NCI-H187 treated with DMSO at 0.1 percent for 48 hours (cell line): ENCODE results near the gene FAM135A.
"Not testable (repeated sequence)": the region's sequence is repeated elsewhere in the genome, so short reads cannot be mapped to it uniquely, and the experiment has no call there.

Source experiments
- DNase-seq: peaks from one replicate; lab custom pipeline; 2025; lab: John Stamatoyannopoulos, UW

Gene FAM135A

DNA sequence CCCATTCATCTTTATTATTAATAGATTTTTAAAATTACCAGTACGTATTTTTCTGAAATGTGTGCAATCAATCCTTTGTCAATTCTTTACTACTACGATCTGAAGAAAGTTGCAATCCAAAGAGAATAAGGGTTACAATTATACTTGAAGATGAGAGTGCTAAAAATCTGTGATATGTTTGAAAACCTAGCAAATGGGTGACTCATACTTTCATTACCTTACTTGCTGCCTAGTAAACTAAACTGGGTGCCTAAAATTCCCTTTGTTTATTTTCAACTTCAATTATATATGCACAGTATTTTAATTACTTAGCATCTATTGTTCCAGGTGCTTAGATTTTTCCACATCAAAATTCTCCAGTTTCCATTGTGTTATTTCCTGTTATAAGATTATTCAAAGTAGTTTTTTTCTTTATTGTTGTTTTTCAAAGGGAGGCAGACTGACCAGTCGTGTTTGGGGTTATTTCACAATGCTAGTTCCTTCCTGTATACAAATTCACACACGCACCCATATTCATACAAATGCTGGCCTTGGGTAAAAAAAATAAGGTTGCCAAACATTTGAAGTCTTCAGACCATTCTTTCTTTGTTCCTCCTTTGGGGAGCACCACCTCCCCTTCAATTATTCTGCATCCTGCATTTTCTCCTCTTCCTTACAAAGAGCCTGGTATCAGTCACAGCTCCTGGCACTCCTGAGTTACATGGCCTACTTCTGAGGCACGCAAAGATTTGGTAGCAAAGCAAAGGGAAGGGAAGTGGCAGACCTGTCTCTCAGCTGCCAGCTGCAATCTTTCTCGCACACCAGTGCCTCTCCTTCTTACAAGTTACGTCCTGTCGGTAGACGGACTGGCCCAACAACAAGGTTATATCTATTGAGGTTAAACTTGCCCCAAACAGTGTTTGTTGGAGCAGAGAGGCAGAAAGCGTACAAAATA lies 16.2 kb upstream of the FAM135A start:
- no peak for DNase-seq

DNA sequence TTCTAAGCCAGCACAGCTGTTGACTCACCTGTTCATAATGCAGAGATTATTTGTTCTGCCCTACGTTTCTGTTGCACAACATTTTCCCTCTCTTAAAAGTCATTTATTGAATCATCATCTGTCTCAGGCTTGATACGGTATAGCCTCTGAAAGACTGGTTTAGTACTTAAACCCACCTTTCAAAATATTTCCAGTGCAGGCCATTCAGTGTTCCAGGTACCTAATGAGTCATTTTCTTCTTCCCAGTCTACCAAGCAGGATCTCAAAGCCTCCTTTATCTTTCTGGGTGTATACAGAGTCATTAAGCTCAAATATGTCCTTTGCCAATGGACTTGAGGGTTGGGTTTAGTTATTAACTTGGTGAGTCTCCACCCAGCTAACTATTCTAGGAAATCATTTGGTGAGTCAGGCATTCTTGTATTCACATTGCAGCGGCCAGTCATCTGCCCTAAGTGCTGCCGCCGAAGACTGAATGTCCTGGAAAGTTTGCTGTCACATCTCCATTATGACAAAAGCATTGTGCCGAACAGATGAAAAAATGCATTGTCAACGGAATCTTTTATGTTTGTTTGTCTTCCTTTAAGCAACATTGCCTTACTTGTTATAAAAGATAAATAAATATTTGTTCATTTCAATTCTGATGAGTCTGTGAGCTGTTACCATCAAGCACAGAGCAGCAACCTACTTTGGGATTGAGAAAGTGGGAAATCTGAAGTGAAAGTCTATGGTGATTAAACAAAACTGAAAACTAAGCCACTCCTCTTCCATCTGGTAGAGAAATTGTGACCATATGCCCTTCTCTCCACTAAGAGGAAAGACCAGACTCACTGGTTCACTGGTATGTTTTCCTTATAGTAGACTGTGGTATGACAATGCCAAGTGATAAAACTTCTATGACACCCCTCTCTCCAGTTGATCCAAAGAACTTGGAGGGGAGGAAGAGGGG lies 14.3 kb upstream of the FAM135A start:
- no peak for DNase-seq

DNA sequence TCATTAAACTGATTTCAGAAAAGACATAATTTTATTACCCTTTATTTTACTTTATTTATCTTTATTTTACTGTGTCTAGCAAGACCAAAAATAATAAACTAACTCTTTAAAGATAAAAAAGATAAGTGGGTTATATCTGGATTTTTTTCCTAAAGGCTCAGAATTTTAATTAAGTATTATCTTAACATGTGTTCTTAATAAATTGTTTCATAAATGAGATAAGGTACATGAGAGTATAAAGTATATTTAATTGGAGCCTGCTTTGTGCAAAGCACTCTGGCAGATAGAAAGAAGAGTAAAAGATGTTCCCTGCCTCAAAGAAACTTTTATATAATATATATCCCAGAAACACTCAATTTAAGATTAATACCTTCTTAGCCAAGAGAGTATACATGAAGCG lies 8.7 kb upstream of the FAM135A start:
- no peak for DNase-seq

DNA sequence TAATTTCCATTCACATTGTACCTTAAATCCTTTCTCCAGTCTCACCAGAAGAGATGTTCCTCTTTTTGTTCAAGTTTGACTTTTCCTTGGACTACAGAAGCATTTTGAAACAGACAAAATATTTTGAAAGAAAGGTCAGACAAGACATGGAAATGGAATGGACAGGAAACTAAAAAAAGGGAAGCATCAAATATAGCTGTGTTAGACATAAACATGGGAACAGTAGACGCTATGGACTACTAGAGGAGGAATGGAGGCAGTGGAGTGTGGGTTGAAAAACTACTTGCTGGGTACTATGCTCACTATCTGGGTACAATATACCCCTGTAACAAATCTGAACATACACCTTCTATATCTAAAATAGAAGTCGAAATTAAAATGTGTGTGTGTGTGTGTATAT lies 4.1 kb upstream of the FAM135A start:
- DNase-seq, result no peak

DNA sequence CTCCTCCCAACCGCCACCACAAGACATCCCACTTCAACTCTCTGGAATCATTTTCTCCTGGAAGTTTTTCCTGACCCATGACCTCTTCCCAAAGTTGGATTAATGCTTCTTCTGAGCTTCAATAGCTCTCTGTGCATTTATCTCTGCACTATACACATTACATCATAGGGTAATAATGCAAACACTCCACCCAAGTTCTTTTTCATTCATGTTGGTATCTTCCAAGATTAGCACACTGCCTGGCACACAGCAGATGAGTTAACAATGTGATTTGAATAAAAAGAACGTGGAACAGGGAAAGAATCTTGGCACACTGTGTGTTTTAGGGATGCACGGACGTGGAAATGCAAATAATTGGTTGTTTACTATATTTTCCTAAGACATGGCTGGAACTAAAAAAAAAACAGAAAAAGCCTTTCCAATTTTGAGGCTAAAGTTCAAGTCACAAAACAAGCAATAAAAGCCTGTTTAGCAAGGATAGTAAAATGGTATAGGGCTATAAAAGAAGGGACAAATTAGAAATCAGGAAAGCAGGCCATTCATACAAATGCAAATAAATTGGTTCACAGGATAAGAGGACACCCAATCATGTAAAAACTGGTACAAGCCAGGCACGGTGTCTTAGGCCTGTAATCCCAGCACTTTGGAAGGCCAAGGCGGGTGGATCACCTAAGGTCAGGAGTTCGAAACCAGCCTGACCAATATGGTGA lies 1.6 kb upstream of the FAM135A start:
- no peak for DNase-seq

DNA sequence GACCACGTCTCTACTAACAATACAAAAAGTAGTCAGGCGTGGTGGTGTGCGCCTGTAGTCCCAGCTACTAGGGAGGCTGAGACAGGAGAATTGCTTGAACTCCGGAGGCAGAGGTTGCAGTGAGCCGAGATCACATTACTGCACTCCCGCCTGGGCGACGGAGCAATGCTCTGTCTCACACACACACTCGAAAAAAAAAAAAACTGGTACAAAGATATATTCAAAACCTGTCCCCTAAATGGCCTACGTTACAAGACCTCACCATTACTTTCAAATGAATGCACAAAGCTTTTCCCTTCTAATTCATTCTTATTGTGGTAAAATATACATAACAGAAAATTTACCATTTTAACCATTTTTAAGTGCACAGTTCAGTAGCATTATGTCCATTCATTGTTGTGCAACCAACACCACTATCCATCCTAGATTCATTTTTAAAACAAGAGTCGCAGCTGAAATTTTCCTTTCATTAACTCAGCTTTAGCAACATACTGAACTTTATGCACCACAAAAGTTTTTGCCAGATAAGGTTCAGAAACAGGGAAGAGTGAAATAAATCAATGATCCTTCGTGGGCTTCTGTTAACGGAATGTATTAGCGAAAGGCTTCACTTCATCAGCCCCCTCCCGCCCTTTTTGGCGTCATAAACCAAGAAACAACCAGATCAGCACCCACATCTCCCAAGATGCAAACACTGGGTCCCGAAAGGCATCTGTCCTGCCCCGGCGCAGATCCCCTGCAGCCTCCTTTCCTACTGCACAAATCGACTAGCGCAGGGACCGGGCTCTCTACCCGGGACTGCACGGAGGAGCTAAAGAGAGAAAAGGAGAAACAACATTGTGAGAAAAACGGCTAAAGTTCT lies 825 bp upstream of the FAM135A start:
- DNase-seq, result no peak

DNA sequence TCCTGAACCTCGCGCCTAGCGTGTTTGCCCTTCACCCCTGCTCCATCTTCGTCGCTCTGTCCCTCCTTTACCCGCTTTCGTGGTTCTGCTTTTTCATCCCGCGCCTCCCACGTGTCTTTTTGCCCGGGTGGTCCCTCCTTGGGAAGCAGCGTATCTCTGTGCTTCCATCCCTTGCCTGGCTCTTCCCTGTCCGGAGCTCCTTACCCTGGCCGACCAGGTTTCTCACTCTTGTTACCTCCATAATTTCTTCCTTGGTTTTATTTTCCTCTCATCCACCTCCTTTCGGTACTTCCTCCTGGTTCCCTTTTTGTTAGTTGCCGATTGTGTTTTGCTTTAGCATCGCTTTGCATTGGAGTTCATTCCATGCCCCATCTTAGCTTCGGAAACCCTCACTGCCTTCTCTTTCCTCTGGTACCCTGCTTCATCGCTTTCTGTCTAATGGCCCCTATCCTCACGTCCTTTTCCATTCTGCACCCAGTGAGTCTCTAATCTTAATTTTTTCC lies 735 bp downstream of the FAM135A start:
- no peak for DNase-seq

DNA sequence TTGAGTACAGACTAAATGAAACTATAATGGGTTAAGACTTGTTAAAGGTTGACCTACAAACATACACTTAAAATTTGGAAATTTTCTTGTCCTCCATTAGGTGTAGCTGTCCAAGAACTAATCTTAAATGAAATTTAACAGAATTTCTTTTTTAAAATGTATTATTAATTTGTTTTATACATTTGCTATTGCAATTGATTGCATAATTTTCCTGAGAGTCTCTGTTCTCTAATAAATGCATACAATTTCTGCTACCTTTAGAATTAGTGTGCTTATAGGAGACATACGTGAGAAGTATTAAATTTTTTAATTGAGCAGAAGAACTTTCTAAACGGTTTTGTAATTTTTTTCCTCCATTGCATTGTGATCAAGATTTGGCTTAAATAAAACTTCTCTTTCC lies 1.5 kb downstream of the FAM135A start:
- no peak for DNase-seq

DNA sequence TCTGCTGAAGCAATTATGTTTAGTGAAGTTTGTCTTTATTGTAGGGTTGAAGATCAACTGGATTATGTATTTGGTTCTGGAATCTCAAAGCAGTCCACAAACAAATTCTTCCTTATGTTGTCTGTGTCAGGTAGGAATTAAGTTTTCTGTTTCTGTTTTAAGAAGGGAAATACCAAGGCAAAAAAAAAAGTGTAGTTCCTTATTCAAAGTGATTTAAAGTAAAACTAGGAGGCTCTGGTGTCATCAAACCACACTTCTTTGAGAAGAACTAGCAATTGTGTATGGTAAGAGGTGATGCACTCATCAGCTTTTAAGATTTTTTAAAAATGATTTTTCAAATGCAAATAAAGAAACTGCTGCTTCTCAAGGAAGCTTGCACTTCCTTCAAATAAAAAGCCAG lies 1.9 kb downstream of the FAM135A start:
- no peak for DNase-seq

DNA sequence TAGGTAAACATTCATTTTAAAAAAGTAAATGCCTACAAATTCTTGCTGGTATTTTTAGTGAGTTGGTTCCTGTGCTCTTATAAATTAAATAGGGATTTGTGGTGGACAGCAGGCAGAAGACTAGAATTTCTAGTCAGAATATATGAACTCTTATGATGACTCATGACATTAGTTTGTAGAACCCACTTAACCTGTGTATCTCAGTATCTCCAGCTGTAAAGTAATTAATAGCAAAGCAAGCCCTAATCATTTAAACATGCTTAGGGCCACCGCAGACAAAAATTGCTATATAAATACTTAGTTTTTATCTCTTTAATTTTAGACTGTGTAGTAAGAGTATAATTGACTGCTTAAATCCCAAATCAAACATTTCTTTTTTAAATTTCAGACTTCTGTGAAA lies 2.4 kb downstream of the FAM135A start:
- DNase-seq, result no peak

DNA sequence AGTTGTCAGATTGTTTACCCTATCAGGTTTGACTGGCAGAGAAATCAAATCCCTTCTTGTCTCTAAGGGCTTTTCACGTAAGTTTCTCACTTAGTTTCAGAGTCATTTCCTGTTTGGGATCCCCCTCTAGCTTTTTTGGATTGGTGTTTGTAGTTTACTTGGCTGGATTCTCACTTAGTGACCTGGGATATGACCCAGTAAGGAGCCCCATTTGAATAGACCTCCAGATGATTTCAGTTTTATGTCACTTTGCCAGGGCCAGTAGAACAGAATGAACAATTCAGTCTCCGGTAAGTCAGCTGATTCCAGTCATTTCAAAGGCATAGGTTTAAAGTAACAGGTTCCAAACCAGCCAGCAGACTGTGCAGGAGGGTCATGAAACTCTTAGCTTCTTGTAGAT lies 8.2 kb downstream of the FAM135A start:
- DNase-seq, result no peak

DNA sequence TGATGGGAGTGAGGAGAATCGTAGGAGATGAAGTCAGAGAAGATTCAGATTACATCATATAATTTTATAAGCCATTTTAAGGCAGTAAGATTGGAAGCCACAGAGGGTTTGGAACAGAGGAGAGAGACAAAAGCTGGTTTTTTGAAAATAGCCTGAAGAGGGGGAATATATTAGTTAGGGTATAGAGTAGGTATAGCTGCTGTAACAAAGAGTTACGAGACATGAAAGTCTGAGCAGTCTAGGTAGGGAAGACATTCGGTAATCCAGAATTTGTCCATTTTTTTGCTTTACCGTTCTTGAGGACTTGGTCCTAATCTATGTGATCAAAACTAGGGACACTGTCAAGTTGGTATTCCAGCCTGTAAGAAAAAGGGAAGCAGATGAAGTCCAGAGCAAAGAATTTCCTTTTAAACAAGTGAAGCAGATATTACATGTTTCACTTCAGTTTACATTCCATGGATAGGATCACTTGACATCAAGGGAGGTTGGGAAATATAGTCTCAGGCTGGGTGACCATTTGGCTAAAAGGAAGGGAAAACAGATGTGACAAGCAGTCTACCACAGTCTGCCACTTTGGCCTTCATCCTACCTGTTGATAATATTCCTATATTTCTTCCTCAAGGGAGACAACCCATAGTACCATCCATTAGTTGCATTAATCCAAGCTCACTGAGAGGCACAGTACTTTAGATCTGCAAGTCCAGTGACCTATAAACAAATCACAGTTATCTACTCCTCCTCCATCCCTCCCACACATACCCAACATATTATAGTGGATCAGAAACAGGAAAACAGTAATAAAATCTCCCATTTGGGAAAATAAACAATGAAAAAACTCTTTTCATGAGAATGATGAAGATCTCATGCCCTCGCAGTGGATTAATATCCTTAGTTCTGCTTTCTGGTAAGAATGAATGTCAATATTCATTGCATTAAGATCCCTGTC lies 10.2 kb downstream of the FAM135A start:
- no peak for DNase-seq

DNA sequence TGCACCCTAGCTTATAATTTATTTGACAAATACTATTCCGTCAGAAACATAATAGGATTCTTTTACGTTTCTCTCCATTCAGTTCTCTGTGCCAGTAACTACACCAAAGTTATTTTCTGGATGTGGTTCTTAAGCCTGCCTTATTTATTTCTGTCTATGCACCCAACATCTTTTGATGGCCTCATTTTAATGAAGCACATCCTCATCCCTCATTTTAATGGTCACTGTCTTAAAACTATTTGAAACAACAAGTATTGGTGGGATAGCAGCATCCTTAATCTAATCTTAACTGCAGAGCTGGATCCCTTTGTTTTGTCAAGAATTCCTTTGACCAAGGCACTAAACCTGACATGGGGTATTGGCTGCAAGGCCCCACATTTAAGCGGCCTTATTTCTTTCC lies 11.0 kb downstream of the FAM135A start:
- no peak for DNase-seq

DNA sequence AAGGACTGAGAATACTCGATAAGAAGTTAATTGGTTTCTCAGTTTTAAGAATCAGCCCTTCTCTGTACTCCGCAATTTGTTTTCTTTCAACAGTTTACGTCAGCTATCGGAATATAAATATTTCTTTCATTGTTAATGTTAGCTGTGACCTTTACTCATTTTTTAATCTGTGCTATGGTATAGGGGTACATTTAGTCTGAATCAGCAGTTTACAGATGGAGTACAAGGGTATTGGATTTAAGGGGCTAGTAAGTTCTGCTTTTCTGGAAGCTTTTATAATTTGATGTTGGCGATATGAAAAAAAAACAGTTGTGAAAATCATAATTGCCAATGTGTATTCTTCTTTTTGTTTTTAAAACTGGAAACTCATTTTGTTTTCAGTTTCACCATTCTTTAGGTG lies 23.0 kb downstream of the FAM135A start:
- no peak for DNase-seq

DNA sequence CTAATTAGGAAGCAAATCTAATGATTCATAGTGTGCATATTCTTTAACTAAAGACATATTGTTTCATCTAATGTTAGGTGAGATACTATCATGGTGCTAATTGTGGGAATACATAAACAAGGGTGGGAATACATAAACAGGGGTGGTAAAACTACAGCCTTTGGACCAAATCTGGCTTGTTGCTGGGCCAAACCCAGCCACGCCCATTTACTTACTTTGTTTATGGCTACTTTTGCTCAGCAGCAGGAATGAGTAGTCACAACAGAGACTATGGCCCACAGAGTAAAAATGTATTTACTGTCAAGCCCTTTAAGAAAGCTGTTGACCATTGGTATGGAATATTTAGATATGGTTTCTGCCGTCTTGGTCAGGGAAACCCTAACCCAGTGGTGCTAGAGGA lies 31.7 kb downstream of the FAM135A start:
- DNase-seq, result no peak

DNA sequence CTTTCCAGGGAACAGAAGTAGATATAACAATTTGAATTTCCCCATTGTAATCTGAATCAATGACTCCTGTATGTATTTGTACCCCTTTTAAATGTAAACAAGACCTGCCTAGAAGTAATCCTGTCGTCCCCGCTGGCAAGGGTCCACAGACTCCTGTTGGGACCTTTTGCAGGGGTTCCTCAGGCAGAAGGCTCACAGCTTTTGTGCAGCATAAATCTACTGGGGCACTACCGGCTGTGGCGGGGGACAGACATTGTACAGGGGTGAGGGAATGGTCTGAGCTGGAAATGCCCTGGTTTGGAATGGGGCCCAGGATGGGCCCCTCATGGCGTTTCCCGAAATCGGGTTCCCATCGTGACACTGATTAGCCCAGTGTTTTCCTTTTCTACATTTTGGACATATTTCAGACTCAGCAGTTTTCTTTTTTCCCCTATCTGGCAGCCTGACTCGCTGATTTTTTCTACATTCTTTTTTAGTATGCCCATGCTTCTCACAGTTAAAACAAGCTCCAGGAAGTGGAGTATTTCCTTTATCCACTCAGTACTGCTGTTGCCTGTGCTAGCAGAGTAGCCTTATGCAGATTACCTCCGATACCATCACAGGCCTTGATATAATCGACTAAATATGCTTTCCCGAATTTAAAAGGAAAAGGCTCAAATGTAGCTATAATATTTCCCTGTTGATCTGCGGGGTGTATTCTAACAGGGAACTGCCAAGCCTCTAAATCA lies 34.2 kb downstream of the FAM135A start:
- not testable (repeated sequence) for DNase-seq

DNA sequence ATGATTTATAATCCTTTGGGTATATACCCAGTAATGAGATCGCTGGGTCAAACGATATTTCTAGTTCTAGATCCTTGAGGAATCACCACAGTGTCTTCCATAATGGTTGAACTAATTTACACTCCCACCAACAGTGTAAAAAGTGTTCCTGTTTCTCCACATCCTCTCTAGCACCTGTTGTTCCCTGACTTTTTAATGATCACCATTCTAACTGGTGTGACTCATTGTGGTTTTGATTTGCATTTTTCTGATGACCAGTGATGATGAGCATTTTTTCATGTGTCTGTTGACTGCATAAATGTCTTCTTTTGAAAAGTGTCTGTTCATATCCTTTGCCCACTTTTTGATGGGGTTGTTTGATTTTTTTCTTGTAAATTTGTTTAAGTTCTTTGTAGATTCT lies 40.6 kb downstream of the FAM135A start:
- not testable (repeated sequence) for DNase-seq

DNA sequence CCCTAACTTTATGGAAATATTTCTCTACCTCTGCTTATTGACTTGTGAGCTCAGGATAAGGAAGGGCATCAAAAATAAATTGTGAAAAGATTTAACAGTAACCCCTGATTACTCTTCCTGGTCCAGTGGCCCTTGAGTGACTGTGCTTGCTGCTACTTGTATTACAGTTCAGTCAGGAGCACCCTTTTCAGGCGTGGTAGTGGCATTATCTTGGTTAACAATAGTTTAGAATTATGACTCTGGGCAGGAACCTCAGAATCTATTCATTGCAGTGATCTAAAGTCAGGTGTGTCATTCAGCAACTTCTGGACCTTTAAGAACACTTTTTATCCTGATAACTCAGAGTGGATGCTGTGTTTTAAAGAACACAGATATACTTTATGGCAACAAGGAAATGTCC lies 43.4 kb downstream of the FAM135A start:
- no peak for DNase-seq

DNA sequence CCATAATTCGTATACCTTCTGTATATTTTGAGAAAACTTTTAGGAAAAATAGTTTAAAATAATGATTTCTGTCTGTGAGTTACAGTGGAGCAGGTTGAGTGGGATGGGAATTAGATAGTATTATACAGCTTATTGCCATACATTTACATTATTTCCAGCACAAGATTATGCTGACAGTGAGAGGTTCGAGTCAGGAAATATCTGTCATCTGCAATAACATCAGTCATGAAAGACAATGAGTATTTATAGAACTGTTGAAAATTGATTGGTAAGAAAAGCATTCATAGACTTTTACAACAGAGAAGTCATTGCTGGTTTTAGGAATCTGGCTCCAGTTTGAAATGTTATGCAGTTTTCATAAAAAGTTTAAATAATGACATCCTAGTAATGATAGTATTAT lies 45.9 kb downstream of the FAM135A start:
- DNase-seq, result no peak
